ENCODE measurements around the gene SLC36A3.

DNA sequence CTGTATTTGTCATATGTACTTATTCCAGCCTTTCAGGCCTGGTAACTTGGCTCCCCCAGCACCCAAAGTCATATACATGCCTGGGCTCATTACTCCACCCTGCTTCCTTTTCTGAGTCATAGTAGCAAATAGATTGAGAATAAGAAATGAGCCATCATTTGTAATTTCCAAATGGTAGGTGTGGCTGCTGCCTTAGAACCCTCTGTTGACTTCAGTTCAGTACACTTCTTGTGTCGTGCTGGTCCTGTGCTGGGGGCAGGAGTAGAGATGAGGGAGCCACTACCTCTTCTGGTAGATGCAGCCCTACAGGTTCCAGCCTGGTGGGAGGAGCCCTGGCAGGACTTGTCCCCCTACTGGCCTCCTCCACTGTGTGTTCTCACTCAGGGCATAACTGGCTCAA lies 39.5 kb downstream of the SLC36A3 start:
- TF ChIP-seq POLR2A (IDR thresholded peaks at IDR 0.05) = peak in 1 of 4 donors; percentile 26
- TF ChIP-seq, protein P1, sequence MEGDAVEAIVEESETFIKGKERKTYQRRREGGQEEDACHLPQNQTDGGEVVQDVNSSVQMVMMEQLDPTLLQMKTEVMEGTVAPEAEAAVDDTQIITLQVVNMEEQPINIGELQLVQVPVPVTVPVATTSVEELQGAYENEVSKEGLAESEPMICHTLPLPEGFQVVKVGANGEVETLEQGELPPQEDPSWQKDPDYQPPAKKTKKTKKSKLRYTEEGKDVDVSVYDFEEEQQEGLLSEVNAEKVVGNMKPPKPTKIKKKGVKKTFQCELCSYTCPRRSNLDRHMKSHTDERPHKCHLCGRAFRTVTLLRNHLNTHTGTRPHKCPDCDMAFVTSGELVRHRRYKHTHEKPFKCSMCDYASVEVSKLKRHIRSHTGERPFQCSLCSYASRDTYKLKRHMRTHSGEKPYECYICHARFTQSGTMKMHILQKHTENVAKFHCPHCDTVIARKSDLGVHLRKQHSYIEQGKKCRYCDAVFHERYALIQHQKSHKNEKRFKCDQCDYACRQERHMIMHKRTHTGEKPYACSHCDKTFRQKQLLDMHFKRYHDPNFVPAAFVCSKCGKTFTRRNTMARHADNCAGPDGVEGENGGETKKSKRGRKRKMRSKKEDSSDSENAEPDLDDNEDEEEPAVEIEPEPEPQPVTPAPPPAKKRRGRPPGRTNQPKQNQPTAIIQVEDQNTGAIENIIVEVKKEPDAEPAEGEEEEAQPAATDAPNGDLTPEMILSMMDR (IDR thresholded peaks at IDR 0.05) = peak in 1 of 6 experiments; percentile 47
